PC-9 (cell line): ENCODE measurements around the gene RUNX2. TPM values are rescaled to one million over a fixed set of nuclear protein-coding genes. Genes with fewer than 3 reads are reported as not detected.

Source experiments
- BruUV-seq: library from RNA; stranded (reverse); fragments of 400-500 nt; replicated peaks from 2 replicates; lab custom pipeline; 2021; lab: Mats Ljungman, UMichigan
- CTCF ChIA-PET: fragments of 300-600 bp; sonication (Branson Sonifier 250); formaldehyde crosslinking; loops from one replicate; lab custom pipeline; 2022; ENCODE audit warnings: antibody characterized with exemption; lab: Charles Lee
- POLR2A ChIA-PET: fragments of 300-600 bp; sonication (Branson Sonifier 250); formaldehyde crosslinking; loops from one replicate; lab custom pipeline; 2022; ENCODE audit warnings: antibody characterized with exemption; ENCODE audit not compliant: unreplicated experiment; lab: Charles Lee
- DNase-seq, 2 experiments: peaks; one replicate each; pipeline versions ENCODE4 v3.0.0 to v3.0.0-alpha.2; 2015 to 2022; ENCODE audit warnings: mixed read lengths in 1 of 2
- H2AFZ ChIP-seq: fragments of 200-600 bp; sonication (generic); 2 replicates; pipeline ENCODE4 v1.8.1; 2017; ENCODE audit warnings: antibody characterized with exemption
- H3F3A ChIP-seq: fragments of 200-600 bp; sonication (generic); 2 replicates; pipeline ENCODE4 v1.8.1; 2017; ENCODE audit warnings: antibody characterized with exemption, mild to moderate bottlenecking, low read depth; ENCODE audit not compliant: insufficient read depth
- H3K27ac ChIP-seq: fragments of 200-600 bp; sonication (generic); 2 replicates; pipeline ENCODE4 v1.6.1; 2016; ENCODE audit warnings: mixed run types
- H3K27me3 ChIP-seq: fragments of 200-600 bp; sonication (generic); 2 replicates; pipeline ENCODE4 v1.6.1; 2016; ENCODE audit warnings: low read depth, mixed run types; ENCODE audit not compliant: insufficient read depth
- H3K36me3 ChIP-seq: fragments of 200-600 bp; sonication (generic); 2 replicates; pipeline ENCODE4 v1.6.1; 2016; ENCODE audit warnings: low read depth, mixed run types
- H3K4me1 ChIP-seq: fragments of 200-600 bp; sonication (generic); replicated peaks from 2 replicates; pipeline ENCODE4 v1.6.1; 2016; ENCODE audit warnings: mixed run types; ENCODE audit not compliant: insufficient read depth
- H3K4me2 ChIP-seq: fragments of 200-600 bp; sonication (generic); 2 replicates; pipeline ENCODE4 v1.6.1; 2017; ENCODE audit warnings: mixed run types
- H3K4me3 ChIP-seq: fragments of 200-600 bp; sonication (generic); 2 replicates; pipeline ENCODE4 v1.6.1; 2016; ENCODE audit warnings: mixed run types
- H3K79me2 ChIP-seq: fragments of 200-600 bp; sonication (generic); 2 replicates; pipeline ENCODE4 v1.6.1; 2017; ENCODE audit warnings: low read depth, mixed run types
- H3K9me2 ChIP-seq: fragments of 200-600 bp; sonication (generic); 2 replicates; pipeline ENCODE4 v1.8.1; 2017; ENCODE audit warnings: mild to moderate bottlenecking; ENCODE audit not compliant: insufficient read depth
- H3K9me3 ChIP-seq: fragments of 200-600 bp; sonication (generic); 2 replicates; pipeline ENCODE4 v1.8.1; 2016; ENCODE audit warnings: low read depth; ENCODE audit not compliant: insufficient read depth
- H4K20me1 ChIP-seq: fragments of 200-600 bp; sonication (generic); 2 replicates; pipeline ENCODE4 v1.8.1; 2017; ENCODE audit not compliant: insufficient read depth
- EZH2 ChIP-seq: fragments of 200-600 bp; sonication (generic); IDR thresholded peaks from 2 replicates; pipeline ENCODE4 v1.8.0; 2017; ENCODE audit warnings: antibody characterized with exemption, low read depth
- intact Hi-C: fragments of 100-400 bp; cut with micrococcal nuclease; formaldehyde crosslinking; loops from one replicate; pipeline ENCODE4 v1.10.0; 2022; ENCODE audit not compliant: unreplicated experiment
- total RNA-seq: library from RNA; stranded (reverse); gene quantifications from 2 replicates; pipeline ENCODE4 v1.2.3, GENCODE V29; 2021
- TF ChIP-seq, protein P1 (sequence below): fragments of 200-600 bp; sonication (generic); conservative IDR thresholded peaks from 2 replicates; pipeline ENCODE4 v1.6.1; 2017; ENCODE audit warnings: mixed run types, antibody characterized with exemption, mild to moderate bottlenecking, moderate library complexity

The RUNX2 gene
- total RNA-seq, 1 experiment from 2014 or later, result 12.5 TPM

DNA sequence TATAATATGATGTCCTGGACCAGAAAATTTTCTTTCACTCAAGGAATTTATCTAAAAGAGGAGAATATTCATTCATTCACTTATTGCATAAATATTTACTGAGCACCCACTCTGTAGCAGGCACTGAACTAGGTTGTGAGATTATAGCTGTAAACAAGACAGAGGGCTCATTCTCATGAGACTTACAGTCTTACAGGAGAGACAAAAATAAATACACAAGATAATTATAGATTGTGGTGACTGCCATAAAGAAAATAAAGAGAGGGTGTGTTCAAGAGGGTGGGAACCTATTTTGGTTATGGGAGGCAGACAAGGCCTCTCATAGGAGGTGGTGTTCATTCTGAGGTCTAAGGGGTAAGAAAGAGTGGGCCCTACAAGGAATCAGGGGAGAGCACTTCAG is 159.5 kb downstream of the RUNX2 start:
- TF ChIP-seq, protein P1, sequence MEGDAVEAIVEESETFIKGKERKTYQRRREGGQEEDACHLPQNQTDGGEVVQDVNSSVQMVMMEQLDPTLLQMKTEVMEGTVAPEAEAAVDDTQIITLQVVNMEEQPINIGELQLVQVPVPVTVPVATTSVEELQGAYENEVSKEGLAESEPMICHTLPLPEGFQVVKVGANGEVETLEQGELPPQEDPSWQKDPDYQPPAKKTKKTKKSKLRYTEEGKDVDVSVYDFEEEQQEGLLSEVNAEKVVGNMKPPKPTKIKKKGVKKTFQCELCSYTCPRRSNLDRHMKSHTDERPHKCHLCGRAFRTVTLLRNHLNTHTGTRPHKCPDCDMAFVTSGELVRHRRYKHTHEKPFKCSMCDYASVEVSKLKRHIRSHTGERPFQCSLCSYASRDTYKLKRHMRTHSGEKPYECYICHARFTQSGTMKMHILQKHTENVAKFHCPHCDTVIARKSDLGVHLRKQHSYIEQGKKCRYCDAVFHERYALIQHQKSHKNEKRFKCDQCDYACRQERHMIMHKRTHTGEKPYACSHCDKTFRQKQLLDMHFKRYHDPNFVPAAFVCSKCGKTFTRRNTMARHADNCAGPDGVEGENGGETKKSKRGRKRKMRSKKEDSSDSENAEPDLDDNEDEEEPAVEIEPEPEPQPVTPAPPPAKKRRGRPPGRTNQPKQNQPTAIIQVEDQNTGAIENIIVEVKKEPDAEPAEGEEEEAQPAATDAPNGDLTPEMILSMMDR, result no peak
- TF ChIP-seq EZH2, result no peak
- no TSS peak for BruUV-seq

DNA sequence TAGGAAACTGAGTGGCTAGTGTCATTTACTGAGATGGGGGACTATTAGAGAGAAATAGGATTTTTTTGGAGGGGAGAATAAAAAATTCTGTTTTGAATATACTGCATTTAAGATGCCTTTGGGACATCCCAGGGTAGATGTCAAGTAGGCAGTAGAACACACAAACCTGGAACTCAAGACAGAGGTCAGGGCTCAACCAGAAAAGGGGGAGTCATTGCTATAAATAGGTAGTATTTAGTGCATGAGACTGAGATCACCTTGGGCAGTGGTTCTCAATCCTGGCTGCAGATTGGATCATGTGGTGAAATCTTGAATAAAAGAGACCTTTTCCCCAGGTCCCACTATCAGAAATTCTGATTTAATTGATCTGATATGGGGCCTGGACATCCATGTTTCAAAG is 160.1 kb downstream of the RUNX2 start:
- no peaks in the 10 kb centered on the region for H3F3A ChIP-seq
- no peak overlapping the region for H3K27ac ChIP-seq
- no peak overlapping the region for H2AFZ ChIP-seq
- TF ChIP-seq, protein P1, result no peak
- TF ChIP-seq EZH2, result no peak
- intact Hi-C loops, result no loop called here
- ChIA-PET POLR2A (no interaction called here), CTCF (no interaction called here)
- H3K27me3 ChIP-seq, result no peaks in the 10 kb centered on the region
- no peaks in the 10 kb centered on the region for H4K20me1 ChIP-seq
- no peaks in the 10 kb centered on the region for H3K36me3 ChIP-seq
- no peaks in the 10 kb centered on the region for H3K9me3 ChIP-seq
- 0 out of 2 replicates have a peak, but pooled peaks cover 3% of the 10 kb centered on the region for H3K9me2 ChIP-seq
- no peak overlapping the region for H3K4me2 ChIP-seq
- BruUV-seq, result no TSS peak
- no peak overlapping the region for H3K4me3 ChIP-seq
- H3K79me2 ChIP-seq, result no peaks in the 10 kb centered on the region
- no peaks in the 10 kb centered on the region for H3K4me1 ChIP-seq
- DNase-seq, result no peak

More for the DNA sequence above, 159.5 kb downstream of the RUNX2 start:
- Histone ChIP-seq H3F3A (no peaks in the 10 kb centered on the region), H3K36me3 (no peaks in the 10 kb centered on the region), H3K27me3 (no peaks in the 10 kb centered on the region), H3K9me3 (no peaks in the 10 kb centered on the region), H4K20me1 (no peaks in the 10 kb centered on the region), H3K9me2 (0 out of 2 replicates have a peak, but pooled peaks cover 3% of the 10 kb centered on the region), H3K27ac (no peak overlapping the region), H3K4me2 (no peak overlapping the region), H3K4me3 (no peak overlapping the region), H3K79me2 (no peaks in the 10 kb centered on the region), H2AFZ (no peak overlapping the region), H3K4me1 (no peaks in the 10 kb centered on the region)
- POLR2A ChIA-PET, result no interaction called here
- CTCF ChIA-PET, result no interaction called here
- intact Hi-C loops, result no loop called here
- no peak for DNase-seq

GRCh38 chr6:45488889-45489288 is 160.8 kb downstream of the RUNX2 start:
- Histone ChIP-seq H3K79me2 (no peaks in the 10 kb centered on the region), H3K36me3 (no peaks in the 10 kb centered on the region), H3K4me1 (no peaks in the 10 kb centered on the region), H2AFZ (no peak overlapping the region), H4K20me1 (no peaks in the 10 kb centered on the region), H3K9me2 (0 out of 2 replicates have a peak, but pooled peaks cover 3% of the 10 kb centered on the region), H3K9me3 (no peaks in the 10 kb centered on the region), H3K4me2 (no peak overlapping the region), H3K27ac (no peak overlapping the region), H3K4me3 (no peak overlapping the region), H3K27me3 (no peaks in the 10 kb centered on the region), H3F3A (no peaks in the 10 kb centered on the region)
- POLR2A ChIA-PET, result no interaction called here
- CTCF ChIA-PET, result no interaction called here
- TF ChIP-seq, protein P1, result no peak
- no peak for TF ChIP-seq EZH2
- BruUV-seq, result no TSS peak
- intact Hi-C loops, result no loop called here
- no peak for DNase-seq
